DLD1 (cell line): ENCODE results near the gene LCE1E.

Source experiments
- in situ Hi-C: cut with HindIII; loops from 2 replicates; pipeline ENCODE4 v1.10.0; 2017; ENCODE audit warnings: low sequenced_read_pairs

Gene LCE1E

GRCh38 chr1:152777510-152778137, 8.4 kb upstream of the LCE1E start:
- in situ Hi-C loops, result no loop called here

- in situ Hi-C loops, result no loop called here
Measured at GRCh38 chr1:152783095-152783494, 3.0 kb upstream of the LCE1E start.

GRCh38 chr1:152795686-152796085, 9.6 kb downstream of the LCE1E start:
- in situ Hi-C loops, result no loop called here

- in situ Hi-C loops, result no loop called here
Measured at GRCh38 chr1:152796421-152796820, 10.4 kb downstream of the LCE1E start, which contains the start of gene LCE1D. TSS of gene LCE1D (plus strand) at chr1:152796721. CDS start at chr1:152797795, 1,074 bp downstream.

GRCh38 chr1:152801333-152801732, 15.3 kb downstream of the LCE1E start:
- in situ Hi-C loops, result no loop called here

GRCh38 chr1:152806576-152806975, 20.5 kb downstream of the LCE1E start, which contains the start of gene LCE1C:
TSS of gene LCE1C (minus strand) at chr1:152806651. CDS start at chr1:152805478, 1,173 bp downstream.
- in situ Hi-C loops, result no loop called here

GRCh38 chr1:152811050-152811449, 25.0 kb downstream of the LCE1E start:
- in situ Hi-C loops, result no loop called here

- in situ Hi-C loops, result no loop called here
Measured at GRCh38 chr1:152811671-152812070, 25.6 kb downstream of the LCE1E start, which contains the start of gene LCE1B. TSS of gene LCE1B (plus strand) at chr1:152811971. CDS start at chr1:152812447, 476 bp downstream.

GRCh38 chr1:152817309-152817708, 31.3 kb downstream of the LCE1E start:
- in situ Hi-C loops, result no loop called here

- in situ Hi-C loops, result no loop called here
Measured at GRCh38 chr1:152823294-152823693, 37.2 kb downstream of the LCE1E start.

GRCh38 chr1:152824964-152825363, 38.9 kb downstream of the LCE1E start:
- in situ Hi-C loops, result no loop called here

GRCh38 chr1:152827173-152827572, 41.1 kb downstream of the LCE1E start, which contains the start of gene LCE1A:
TSS of gene LCE1A (plus strand) at chr1:152827473. CDS start at chr1:152827473, 0 bp downstream.
- in situ Hi-C loops, result no loop called here

- in situ Hi-C loops, result no loop called here
Measured at GRCh38 chr1:152836870-152837269, 50.8 kb downstream of the LCE1E start.
